HCT116 (cell line): ENCODE results near the gene REG3A.

ENCODE experiments used
- ELF1 ChIP-seq: IDR thresholded peaks from 2 replicates; pipeline ENCODE4 v1.6.1; 2012; ENCODE audit warnings: low read depth, borderline replicate concordance
- EZH2 ChIP-seq: fragments of 200-600 bp; sonication (generic); IDR thresholded peaks from 2 replicates; pipeline ENCODE4 v1.6.1; 2017; ENCODE audit warnings: antibody characterized with exemption, mixed run types
- JUND ChIP-seq: IDR thresholded peaks from 2 replicates; pipeline ENCODE4 v1.6.1; 2012
- POLR2A ChIP-seq: IDR thresholded peaks from 2 replicates; pipeline ENCODE4 v1.7.0; 2011; ENCODE audit warnings: borderline replicate concordance; ENCODE audit not compliant: insufficient read depth, insufficient read length; ENCODE audit errors: extremely low read depth
- POLR2AphosphoS5 ChIP-seq: IDR thresholded peaks from 2 replicates; pipeline ENCODE4 v1.6.1; 2011; ENCODE audit warnings: mild to moderate bottlenecking, low read depth, low read length, moderate library complexity
- SP1 ChIP-seq: IDR thresholded peaks from 2 replicates; pipeline ENCODE4 v1.6.1; 2012; ENCODE audit warnings: low read depth
- TCF7L2 ChIP-seq: IDR thresholded peaks from 2 replicates; pipeline ENCODE4 v1.7.0; 2011; ENCODE audit warnings: borderline replicate concordance, inconsistent platforms; ENCODE audit not compliant: insufficient read depth, insufficient read length; ENCODE audit errors: extremely low read depth
- ZFX ChIP-seq: fragments of 450-650 bp; IDR thresholded peaks from 2 replicates; pipeline ENCODE4 v1.6.1; 2017
- TF ChIP-seq, protein P1 (sequence below), 3 experiments: fragments of 200-600 bp in 1 of 3; sonication (generic) in 1 of 3; IDR thresholded peaks in 2 of 3; conservative IDR thresholded peaks in 1 of 3; 2 replicates each; pipeline ENCODE4 v1.5.1; 2012 to 2017; ENCODE audit warnings: low read depth in 2 of 3, low read length in 2 of 3, antibody characterized with exemption in 1 of 3, borderline replicate concordance in 1 of 3, control low read depth in 1 of 3, mild to moderate bottlenecking in 1 of 3, mixed read lengths in 1 of 3, mixed run types in 1 of 3, moderate library complexity in 1 of 3; ENCODE audit not compliant: insufficient read depth in 1 of 3
- TF ChIP-seq, protein P2 (sequence below): IDR thresholded peaks from 2 replicates; pipeline ENCODE4 v1.6.1; 2011; ENCODE audit warnings: mild to moderate bottlenecking, low read length, moderate library complexity; ENCODE audit not compliant: insufficient replicate concordance; ENCODE audit errors: extremely low read depth

DNA sequence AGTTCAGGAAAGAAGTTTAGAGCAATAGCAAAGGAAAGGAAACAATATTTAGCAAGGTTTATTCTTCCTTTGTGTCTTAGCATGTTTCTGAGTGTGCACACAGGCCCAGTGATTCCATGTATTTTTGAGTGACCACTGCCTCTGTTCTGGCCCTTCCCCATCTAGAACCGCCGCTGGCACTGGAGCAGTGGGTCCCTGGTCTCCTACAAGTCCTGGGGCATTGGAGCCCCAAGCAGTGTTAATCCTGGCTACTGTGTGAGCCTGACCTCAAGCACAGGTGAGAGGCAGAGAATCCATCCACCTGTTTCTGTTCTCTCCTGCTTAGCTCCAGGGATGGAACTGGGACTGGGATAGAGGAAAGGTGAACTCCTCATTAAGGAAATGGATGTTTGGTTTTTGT lies 36.9 kb downstream of the REG3A start:
- TF ChIP-seq ZFX, result no peak
- TF ChIP-seq JUND, result no peak
- TF ChIP-seq, protein P1, sequence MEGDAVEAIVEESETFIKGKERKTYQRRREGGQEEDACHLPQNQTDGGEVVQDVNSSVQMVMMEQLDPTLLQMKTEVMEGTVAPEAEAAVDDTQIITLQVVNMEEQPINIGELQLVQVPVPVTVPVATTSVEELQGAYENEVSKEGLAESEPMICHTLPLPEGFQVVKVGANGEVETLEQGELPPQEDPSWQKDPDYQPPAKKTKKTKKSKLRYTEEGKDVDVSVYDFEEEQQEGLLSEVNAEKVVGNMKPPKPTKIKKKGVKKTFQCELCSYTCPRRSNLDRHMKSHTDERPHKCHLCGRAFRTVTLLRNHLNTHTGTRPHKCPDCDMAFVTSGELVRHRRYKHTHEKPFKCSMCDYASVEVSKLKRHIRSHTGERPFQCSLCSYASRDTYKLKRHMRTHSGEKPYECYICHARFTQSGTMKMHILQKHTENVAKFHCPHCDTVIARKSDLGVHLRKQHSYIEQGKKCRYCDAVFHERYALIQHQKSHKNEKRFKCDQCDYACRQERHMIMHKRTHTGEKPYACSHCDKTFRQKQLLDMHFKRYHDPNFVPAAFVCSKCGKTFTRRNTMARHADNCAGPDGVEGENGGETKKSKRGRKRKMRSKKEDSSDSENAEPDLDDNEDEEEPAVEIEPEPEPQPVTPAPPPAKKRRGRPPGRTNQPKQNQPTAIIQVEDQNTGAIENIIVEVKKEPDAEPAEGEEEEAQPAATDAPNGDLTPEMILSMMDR (IDR thresholded peaks at IDR 0.05 in 2 of 3, conservative IDR thresholded peaks at IDR 0.05 in 1 of 3; ENCODE audit: borderline replicate concordance in 1 of 3, insufficient read depth in 1 of 3, low read depth in 2 of 3, low read length in 2 of 3), result no peak
- TF ChIP-seq, protein P2, sequence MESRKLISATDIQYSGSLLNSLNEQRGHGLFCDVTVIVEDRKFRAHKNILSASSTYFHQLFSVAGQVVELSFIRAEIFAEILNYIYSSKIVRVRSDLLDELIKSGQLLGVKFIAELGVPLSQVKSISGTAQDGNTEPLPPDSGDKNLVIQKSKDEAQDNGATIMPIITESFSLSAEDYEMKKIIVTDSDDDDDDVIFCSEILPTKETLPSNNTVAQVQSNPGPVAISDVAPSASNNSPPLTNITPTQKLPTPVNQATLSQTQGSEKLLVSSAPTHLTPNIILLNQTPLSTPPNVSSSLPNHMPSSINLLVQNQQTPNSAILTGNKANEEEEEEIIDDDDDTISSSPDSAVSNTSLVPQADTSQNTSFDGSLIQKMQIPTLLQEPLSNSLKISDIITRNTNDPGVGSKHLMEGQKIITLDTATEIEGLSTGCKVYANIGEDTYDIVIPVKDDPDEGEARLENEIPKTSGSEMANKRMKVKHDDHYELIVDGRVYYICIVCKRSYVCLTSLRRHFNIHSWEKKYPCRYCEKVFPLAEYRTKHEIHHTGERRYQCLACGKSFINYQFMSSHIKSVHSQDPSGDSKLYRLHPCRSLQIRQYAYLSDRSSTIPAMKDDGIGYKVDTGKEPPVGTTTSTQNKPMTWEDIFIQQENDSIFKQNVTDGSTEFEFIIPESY, result no peak
- no peak for TF ChIP-seq POLR2A
- no peak for TF ChIP-seq TCF7L2
- TF ChIP-seq EZH2, result no peak
- TF ChIP-seq ELF1, result no peak
- no peak for TF ChIP-seq SP1
- no peak for TF ChIP-seq POLR2AphosphoS5
